Cardiac fibroblast (primary cell): Measurements from ENCODE around the gene GJB5.

ENCODE experiments used
- DNase-seq, 2 donors: peaks; one replicate each; pipeline versions ENCODE4 v3.0.0 to v3.0.0-alpha.2; 2010; ENCODE audit warnings: low read depth in 2 of 2
- H3K4me3 ChIP-seq, 2 donors: replicated peaks in 1 of 2; 1 replicate in 1 of 2; 2 replicates in 1 of 2; pipeline ENCODE4 v1.5.1; 2011; ENCODE audit warnings: low read depth in 2 of 2, low read length in 2 of 2, mild to moderate bottlenecking in 2 of 2, moderate library complexity in 1 of 2
- TF ChIP-seq, protein P1 (sequence below): IDR thresholded peaks from one replicate; pipeline ENCODE4 v1.5.1; 2011; ENCODE audit warnings: low read depth, mild to moderate bottlenecking, low read length, inconsistent platforms

The GJB5 gene

GRCh38 chr1:34750610-34751009 lies 4.2 kb upstream of the GJB5 start:
- H3K4me3 ChIP-seq = no peak overlapping the region
- TF ChIP-seq, protein P1, sequence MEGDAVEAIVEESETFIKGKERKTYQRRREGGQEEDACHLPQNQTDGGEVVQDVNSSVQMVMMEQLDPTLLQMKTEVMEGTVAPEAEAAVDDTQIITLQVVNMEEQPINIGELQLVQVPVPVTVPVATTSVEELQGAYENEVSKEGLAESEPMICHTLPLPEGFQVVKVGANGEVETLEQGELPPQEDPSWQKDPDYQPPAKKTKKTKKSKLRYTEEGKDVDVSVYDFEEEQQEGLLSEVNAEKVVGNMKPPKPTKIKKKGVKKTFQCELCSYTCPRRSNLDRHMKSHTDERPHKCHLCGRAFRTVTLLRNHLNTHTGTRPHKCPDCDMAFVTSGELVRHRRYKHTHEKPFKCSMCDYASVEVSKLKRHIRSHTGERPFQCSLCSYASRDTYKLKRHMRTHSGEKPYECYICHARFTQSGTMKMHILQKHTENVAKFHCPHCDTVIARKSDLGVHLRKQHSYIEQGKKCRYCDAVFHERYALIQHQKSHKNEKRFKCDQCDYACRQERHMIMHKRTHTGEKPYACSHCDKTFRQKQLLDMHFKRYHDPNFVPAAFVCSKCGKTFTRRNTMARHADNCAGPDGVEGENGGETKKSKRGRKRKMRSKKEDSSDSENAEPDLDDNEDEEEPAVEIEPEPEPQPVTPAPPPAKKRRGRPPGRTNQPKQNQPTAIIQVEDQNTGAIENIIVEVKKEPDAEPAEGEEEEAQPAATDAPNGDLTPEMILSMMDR = no peak
- DNase-seq = peak in 1 of 2 donors; percentile 4

DNA sequence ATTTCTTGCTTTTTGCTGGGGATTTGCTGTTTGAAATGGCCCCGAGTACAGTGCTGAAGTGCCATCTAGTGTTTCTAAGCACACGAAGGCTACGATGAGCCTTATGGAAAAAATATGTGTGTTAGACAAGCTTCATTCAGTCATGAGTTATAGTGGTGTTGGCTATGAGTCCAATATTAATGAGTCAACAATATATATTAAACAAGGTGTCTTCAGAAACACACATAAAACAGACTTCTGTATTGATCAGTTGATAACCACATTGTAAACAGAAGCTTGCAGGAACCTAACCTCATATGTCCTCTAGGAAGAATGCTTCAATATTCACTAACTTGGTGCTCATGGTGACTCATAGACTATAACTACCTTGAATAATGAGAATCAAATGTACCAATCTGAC lies 1.7 kb upstream of the GJB5 start:
- DNase-seq = no peak
- no peak overlapping the region for H3K4me3 ChIP-seq
- TF ChIP-seq, protein P1 = no peak

- no peak overlapping the region for H3K4me3 ChIP-seq
- no peak for DNase-seq
- TF ChIP-seq, protein P1 = no peak
Observed at GRCh38 chr1:34755961-34756360, 1.1 kb downstream of the GJB5 start.

GRCh38 chr1:34757386-34757785 lies 2.5 kb downstream of the GJB5 start:
- TF ChIP-seq, protein P1 = no peak
- DNase-seq = no peak
- no peak overlapping the region for H3K4me3 ChIP-seq

DNA sequence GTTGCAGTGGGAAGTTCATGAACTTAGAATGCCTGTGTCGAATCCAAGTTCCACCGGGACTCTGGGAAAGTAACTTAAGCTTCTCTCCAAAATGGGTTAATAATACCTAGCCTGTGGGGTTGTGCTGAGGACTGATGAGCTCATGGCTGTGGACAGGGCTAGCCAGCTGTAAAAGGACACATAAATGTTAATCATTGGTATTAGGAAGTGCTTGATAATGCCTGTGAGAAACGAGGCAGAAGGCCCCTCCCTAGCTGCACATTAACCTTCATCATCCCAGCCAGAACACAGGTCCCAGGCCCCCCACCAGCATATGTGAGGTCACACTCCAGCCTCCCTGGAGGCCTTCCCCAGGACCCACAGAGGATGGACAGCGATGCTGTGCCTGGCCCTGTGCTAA lies 3.9 kb downstream of the GJB5 start:
- TF ChIP-seq, protein P1 = no peak
- DNase-seq = no peak

GRCh38 chr1:34759503-34760357 lies 4.9 kb downstream of the GJB5 start, which contains the start of gene GJB4:
Gene GJB4 (plus strand): TSS chr1:34759740. CDS start chr1:34761255, 1,515 bp downstream.
- H3K4me3 ChIP-seq = no peak within 1 kb of the TSS
- TF ChIP-seq, protein P1 = no peak
- no peak for DNase-seq

More for the DNA sequence above, 3.9 kb downstream of the GJB5 start:
- no peak overlapping the region for H3K4me3 ChIP-seq
